Astrocyte (in vitro differentiated cells and primary cell): ENCODE data around the gene PBX2.

Experiments
- CTCF ChIP-seq: IDR thresholded peaks from 2 replicates; pipeline ENCODE4 v1.5.1; 2011; ENCODE audit warnings: low read depth, mild to moderate bottlenecking, inconsistent platforms, low read length, moderate library complexity; ENCODE audit not compliant: insufficient read depth
- EZH2 ChIP-seq: IDR thresholded peaks from 2 replicates; pipeline ENCODE4 v1.6.1; 2012; ENCODE audit warnings: mild to moderate bottlenecking, low read length, inconsistent platforms; ENCODE audit not compliant: insufficient read depth

DNA sequence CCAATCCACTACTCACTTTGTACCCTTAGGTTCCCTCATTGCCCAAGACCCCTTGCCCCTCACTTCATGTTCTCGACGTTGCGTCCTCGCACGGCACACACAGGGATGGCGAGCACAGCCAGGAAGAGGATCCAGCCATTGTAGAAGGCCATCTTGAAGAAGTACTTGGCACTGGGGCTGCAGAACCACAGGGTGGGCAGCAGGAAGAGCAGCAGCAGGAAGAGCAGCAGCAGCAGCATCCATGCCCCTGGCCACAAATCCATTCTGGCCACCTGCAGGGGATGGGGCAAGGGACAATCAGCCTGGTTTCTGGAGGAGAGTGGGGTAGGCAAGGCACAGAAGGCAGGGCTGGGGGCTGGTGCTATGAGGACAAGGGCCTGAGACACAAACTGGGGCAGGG, 18.8 kb downstream of the PBX2 start:
- TF ChIP-seq CTCF (no peak), EZH2 (no peak)
